Endothelial cell of umbilical vein (primary cell): ENCODE results near the gene IRF6. TPM values are rescaled to one million over a fixed set of nuclear protein-coding genes. Genes with fewer than 3 reads are reported as not detected.
"Not testable (repeated sequence)": the region's sequence is repeated elsewhere in the genome, so short reads cannot be mapped to it uniquely, and the experiment has no call there.

Experiments used
- BruUV-seq: library from RNA; stranded (reverse); fragments of 400-500 nt; replicated peaks from 2 replicates; lab custom pipeline; 2021; lab: Mats Ljungman, UMichigan
- CTCF ChIA-PET: fragments of 300-600, 350-600 bp; sonication (Branson Sonifier 250); formaldehyde crosslinking; loops from one replicate; lab custom pipeline; 2021; ENCODE audit warnings: antibody characterized with exemption, inconsistent platforms; lab: Charles Lee
- POLR2A ChIA-PET: fragments of 300-600, 350-600 bp; sonication (Branson Sonifier 250); formaldehyde crosslinking; loops from one replicate; lab custom pipeline; 2021; ENCODE audit warnings: antibody characterized with exemption, inconsistent platforms; lab: Charles Lee
- DNase-seq: peaks from one replicate; pipeline ENCODE4 v3.0.0-alpha.2; 2011; ENCODE audit warnings: low read depth, low spot score
- FAIRE-seq: peaks from 2 replicates; lab custom pipeline; 2011; peaks lifted over from hg19 to GRCh38; lab: Jason Lieb, UNC
- H2AFZ ChIP-seq: 2 replicates; pipeline ENCODE4 v1.6.0; 2012; ENCODE audit warnings: low read depth, low read length, control low read depth, inconsistent platforms
- H3K27ac ChIP-seq: 2 replicates; pipeline ENCODE4 v1.5.1; 2011; ENCODE audit warnings: low read depth, mild to moderate bottlenecking, control low read depth, low read length, moderate library complexity; ENCODE audit not compliant: insufficient read depth
- H3K27me3 ChIP-seq, 2 experiments: 2 replicates each; pipeline versions ENCODE4 v1.6.0 to v1.6.1; 2011; ENCODE audit warnings: low read length in 2 of 2, mixed read lengths in 1 of 2; ENCODE audit not compliant: control insufficient read depth in 2 of 2, insufficient read depth in 2 of 2
- H3K36me3 ChIP-seq, 2 experiments: 2 replicates in 1 of 2; 3 replicates in 1 of 2; pipeline ENCODE4 v1.5.1; 2011; ENCODE audit warnings: low read length in 2 of 2, mild to moderate bottlenecking in 1 of 2, moderate library complexity in 1 of 2; ENCODE audit not compliant: control insufficient read depth in 2 of 2, insufficient read depth in 2 of 2; ENCODE audit errors: extremely low read depth in 1 of 2
- H3K4me1 ChIP-seq: 3 replicates; pipeline ENCODE4 v1.5.1; 2011; ENCODE audit warnings: mild to moderate bottlenecking, low read length; ENCODE audit not compliant: control insufficient read depth, insufficient read depth; ENCODE audit errors: extremely low read depth
- H3K4me2 ChIP-seq: 2 replicates; pipeline ENCODE4 v1.6.1; 2011; ENCODE audit warnings: low read length, control low read depth, mixed read lengths; ENCODE audit not compliant: insufficient read depth
- H3K4me3 ChIP-seq, 3 experiments: fragments of 200-600 bp in 1 of 3; sonication (generic), shearing (Covaris generic) in 1 of 3; replicated peaks in 1 of 3; 2 replicates each; pipeline ENCODE4 v1.5.1; 2011 to 2016; ENCODE audit warnings: control low read depth in 3 of 3, low read length in 3 of 3, mild to moderate bottlenecking in 2 of 3, inconsistent platforms in 1 of 3, low read depth in 1 of 3, moderate library complexity in 1 of 3; ENCODE audit not compliant: insufficient read depth in 1 of 3
- H3K79me2 ChIP-seq: 2 replicates; pipeline ENCODE4 v1.6.0; 2012; ENCODE audit warnings: low read length, inconsistent platforms; ENCODE audit not compliant: control insufficient read depth, insufficient read depth
- H3K9ac ChIP-seq: replicated peaks from 2 replicates; pipeline ENCODE3; 2011; ENCODE audit warnings: low read length, control low read depth; ENCODE audit not compliant: insufficient read depth; ENCODE audit errors: extremely low read depth
- H3K9me1 ChIP-seq: replicated peaks from 3 replicates; pipeline ENCODE4 v1.6.0; 2011; ENCODE audit warnings: mild to moderate bottlenecking, low read length; ENCODE audit not compliant: control insufficient read depth, insufficient read depth; ENCODE audit errors: extremely low read depth
- H3K9me3 ChIP-seq: replicated peaks from 2 replicates; pipeline ENCODE4 v1.5.1; 2012; ENCODE audit warnings: low read length, inconsistent platforms; ENCODE audit not compliant: control insufficient read depth, insufficient read depth
- H4K20me1 ChIP-seq: replicated peaks from 2 replicates; pipeline ENCODE3; 2011; ENCODE audit warnings: mild to moderate bottlenecking, low read length; ENCODE audit not compliant: control insufficient read depth, insufficient read depth; ENCODE audit errors: extremely low read depth
- MYC ChIP-seq: IDR thresholded peaks from one replicate; pipeline ENCODE4 v1.6.1; 2011; ENCODE audit warnings: mild to moderate bottlenecking, low read depth, low read length
- POLR2A ChIP-seq: IDR thresholded peaks from 2 replicates; pipeline ENCODE4 v1.6.1; 2012; ENCODE audit warnings: low read depth, mild to moderate bottlenecking, control low read depth, low read length
- POLR2AphosphoS5 ChIP-seq: IDR thresholded peaks from 2 replicates; pipeline ENCODE4 v1.6.1; 2012; ENCODE audit warnings: low read depth, mild to moderate bottlenecking, control low read depth, low read length, moderate library complexity; ENCODE audit not compliant: insufficient read depth
- dilution Hi-C: fragments of 300-500 bp; cut with MboI; formaldehyde crosslinking; loops from one replicate; pipeline ENCODE4 v1.15.0; 2019; ENCODE audit warnings: low sequenced_read_pairs; ENCODE audit not compliant: extremely low pct_ligation_motif_present
- intact Hi-C: fragments of 100-400 bp; cut with micrococcal nuclease; formaldehyde crosslinking; loops from one replicate; pipeline ENCODE4 v1.10.0; 2022
- polyA plus RNA-seq, 4 experiments: library from polyadenylated mRNA; depleted of rRNA in 3 of 4; stranded (reverse) in 3 of 4; unstranded in 1 of 4; fragments of >200 nt; gene quantifications; 2 replicates each; pipeline versions ENCODE4 v1.2.1 to v1.2.3, GENCODE V29; 2011 to 2012; ENCODE audit warnings: missing spikeins in 1 of 4
- total RNA-seq: library from RNA; stranded (reverse); gene quantifications from 2 replicates; pipeline ENCODE4 v1.2.3, GENCODE V29; 2021
- TF ChIP-seq, protein P1 (sequence below), 2 donors: IDR thresholded peaks; 1 replicate in 1 of 2; 2 replicates in 1 of 2; pipeline ENCODE4 v1.5.1; 2011; ENCODE audit warnings: low read length in 2 of 2, mild to moderate bottlenecking in 2 of 2, moderate library complexity in 2 of 2, control low read depth in 1 of 2, inconsistent platforms in 1 of 2, low read depth in 1 of 2; ENCODE audit not compliant: insufficient read depth in 1 of 2; ENCODE audit errors: extremely low read depth in 1 of 2

Gene IRF6
- total and polyA plus RNA-seq, 2 donors (not counting 3 experiments of a cell fraction or from before 2014, with no cell fraction given) = 42.0 to 55.8 TPM

DNA sequence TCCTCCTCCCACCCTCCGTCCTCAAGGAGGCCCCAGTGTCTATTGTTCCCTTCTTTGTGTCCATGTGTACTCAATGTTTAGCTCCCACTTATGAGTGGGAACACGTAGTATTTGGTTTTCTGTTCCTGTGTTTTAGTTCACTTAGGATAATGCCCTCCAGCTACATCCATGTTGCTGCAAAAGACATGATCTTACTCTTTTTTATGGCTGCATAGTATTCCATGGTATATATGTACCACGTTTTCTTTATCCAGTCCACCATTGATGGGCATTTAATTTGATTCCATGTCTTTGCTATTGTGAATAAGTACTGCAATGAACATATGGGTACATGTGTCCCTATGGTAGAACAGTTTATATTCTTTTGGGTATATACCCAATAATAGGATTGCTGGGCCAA is 12.2 kb downstream of the IRF6 start:
- POLR2A ChIA-PET, FAIRE-seq, H3K27me3 ChIP-seq, H3K9ac ChIP-seq, dilution Hi-C loops, H3K4me2 ChIP-seq, H3K4me1 ChIP-seq, H2AFZ ChIP-seq, DNase-seq, H3K27ac ChIP-seq, BruUV-seq, CTCF ChIA-PET, H3K9me3 ChIP-seq, H3K9me1 ChIP-seq, H3K4me3 ChIP-seq, H3K79me2 ChIP-seq, H4K20me1 ChIP-seq: not testable (repeated sequence)
- intact Hi-C loops = loop anchor here (1.0 kb wide), 1 partner anchor 7 kb away; no protein-coding TSS in a partner anchor
- peaks cover 19 to 37% of the 10 kb centered on the region in 2 experiments for H3K36me3 ChIP-seq

DNA sequence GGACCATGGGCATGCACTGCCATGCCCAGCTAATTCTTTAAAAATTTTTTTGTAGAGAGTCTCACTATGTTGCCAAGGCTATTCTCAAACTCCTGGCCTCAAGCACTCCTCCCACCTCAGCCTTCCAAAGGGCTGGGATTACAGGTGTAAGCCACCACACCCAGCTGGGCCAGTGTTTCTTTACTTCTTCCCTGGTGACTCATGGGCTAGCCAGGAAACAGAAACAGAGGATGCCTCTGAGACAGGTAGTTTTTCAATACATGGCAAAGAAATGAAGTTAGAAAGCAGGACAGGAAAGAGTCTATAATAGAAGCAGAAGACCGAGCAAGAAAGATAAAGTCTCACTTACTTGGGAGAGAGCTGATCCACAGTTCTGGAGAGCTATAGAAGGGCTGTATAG is 14.0 kb downstream of the IRF6 start:
- TF ChIP-seq, protein P1, sequence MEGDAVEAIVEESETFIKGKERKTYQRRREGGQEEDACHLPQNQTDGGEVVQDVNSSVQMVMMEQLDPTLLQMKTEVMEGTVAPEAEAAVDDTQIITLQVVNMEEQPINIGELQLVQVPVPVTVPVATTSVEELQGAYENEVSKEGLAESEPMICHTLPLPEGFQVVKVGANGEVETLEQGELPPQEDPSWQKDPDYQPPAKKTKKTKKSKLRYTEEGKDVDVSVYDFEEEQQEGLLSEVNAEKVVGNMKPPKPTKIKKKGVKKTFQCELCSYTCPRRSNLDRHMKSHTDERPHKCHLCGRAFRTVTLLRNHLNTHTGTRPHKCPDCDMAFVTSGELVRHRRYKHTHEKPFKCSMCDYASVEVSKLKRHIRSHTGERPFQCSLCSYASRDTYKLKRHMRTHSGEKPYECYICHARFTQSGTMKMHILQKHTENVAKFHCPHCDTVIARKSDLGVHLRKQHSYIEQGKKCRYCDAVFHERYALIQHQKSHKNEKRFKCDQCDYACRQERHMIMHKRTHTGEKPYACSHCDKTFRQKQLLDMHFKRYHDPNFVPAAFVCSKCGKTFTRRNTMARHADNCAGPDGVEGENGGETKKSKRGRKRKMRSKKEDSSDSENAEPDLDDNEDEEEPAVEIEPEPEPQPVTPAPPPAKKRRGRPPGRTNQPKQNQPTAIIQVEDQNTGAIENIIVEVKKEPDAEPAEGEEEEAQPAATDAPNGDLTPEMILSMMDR (IDR thresholded peaks at IDR 0.05; ENCODE audit: extremely low read depth in 1 of 2, insufficient read depth in 1 of 2, low read depth in 1 of 2, low read length in 2 of 2) = no peak
- TF ChIP-seq POLR2A (no peak), POLR2AphosphoS5 (no peak), MYC (no peak)
- POLR2A ChIA-PET = no interaction called here
- Histone ChIP-seq H3K9me3 (no peaks in the 10 kb centered on the region), H3K9me1 (no peaks in the 10 kb centered on the region), H3K79me2 (no peaks in the 10 kb centered on the region), H3K27ac (no peak overlapping the region), H3K4me2 (no peak overlapping the region), H2AFZ (no peak overlapping the region), H3K9ac (no peak overlapping the region), H4K20me1 (no peaks in the 10 kb centered on the region), H3K4me1 (no peaks in the 10 kb centered on the region), H3K4me3 (no peak overlapping the region), H3K27me3 (no peaks in the 10 kb centered on the region), H3K36me3 (peaks cover 19 to 41% of the 10 kb centered on the region in 2 experiments)
- dilution Hi-C loops (no loop called here), intact Hi-C loops (no loop called here)
- CTCF ChIA-PET = interaction anchor here (1.3 to 3.1 kb wide), 2 partner anchors 10 to 31 kb away, joined by 4 to 9 read pairs; no protein-coding TSS in a partner anchor
- no peak for FAIRE-seq
- BruUV-seq = no TSS peak
- DNase-seq = no peak
